Endothelial cell of umbilical vein (primary cell): Measurements from ENCODE around the gene AKT2. TPM values are rescaled to one million over a fixed set of nuclear protein-coding genes. Genes with fewer than 3 reads are reported as not detected.

ENCODE experiments used
- BruUV-seq: library from RNA; stranded (reverse); fragments of 400-500 nt; replicated peaks from 2 replicates; lab custom pipeline; 2021; lab: Mats Ljungman, UMichigan
- CTCF ChIA-PET: fragments of 300-600, 350-600 bp; sonication (Branson Sonifier 250); formaldehyde crosslinking; loops from one replicate; lab custom pipeline; 2021; ENCODE audit warnings: antibody characterized with exemption, inconsistent platforms; lab: Charles Lee
- POLR2A ChIA-PET: fragments of 300-600, 350-600 bp; sonication (Branson Sonifier 250); formaldehyde crosslinking; loops from one replicate; lab custom pipeline; 2021; ENCODE audit warnings: antibody characterized with exemption, inconsistent platforms; lab: Charles Lee
- DNase-seq: peaks from one replicate; pipeline ENCODE4 v3.0.0-alpha.2; 2011; ENCODE audit warnings: low read depth, low spot score
- FAIRE-seq: peaks from 2 replicates; lab custom pipeline; 2011; peaks lifted over from hg19 to GRCh38; lab: Jason Lieb, UNC
- H2AFZ ChIP-seq: 2 replicates; pipeline ENCODE4 v1.6.0; 2012; ENCODE audit warnings: low read depth, low read length, control low read depth, inconsistent platforms
- H3K27ac ChIP-seq: 2 replicates; pipeline ENCODE4 v1.5.1; 2011; ENCODE audit warnings: low read depth, mild to moderate bottlenecking, control low read depth, low read length, moderate library complexity; ENCODE audit not compliant: insufficient read depth
- H3K27me3 ChIP-seq, 2 experiments: 2 replicates each; pipeline versions ENCODE4 v1.6.0 to v1.6.1; 2011; ENCODE audit warnings: low read length in 2 of 2, mixed read lengths in 1 of 2; ENCODE audit not compliant: control insufficient read depth in 2 of 2, insufficient read depth in 2 of 2
- H3K36me3 ChIP-seq, 2 experiments: 2 replicates in 1 of 2; 3 replicates in 1 of 2; pipeline ENCODE4 v1.5.1; 2011; ENCODE audit warnings: low read length in 2 of 2, mild to moderate bottlenecking in 1 of 2, moderate library complexity in 1 of 2; ENCODE audit not compliant: control insufficient read depth in 2 of 2, insufficient read depth in 2 of 2; ENCODE audit errors: extremely low read depth in 1 of 2
- H3K4me1 ChIP-seq: 3 replicates; pipeline ENCODE4 v1.5.1; 2011; ENCODE audit warnings: mild to moderate bottlenecking, low read length; ENCODE audit not compliant: control insufficient read depth, insufficient read depth; ENCODE audit errors: extremely low read depth
- H3K4me2 ChIP-seq: 2 replicates; pipeline ENCODE4 v1.6.1; 2011; ENCODE audit warnings: low read length, control low read depth, mixed read lengths; ENCODE audit not compliant: insufficient read depth
- H3K4me3 ChIP-seq, 3 experiments: fragments of 200-600 bp in 1 of 3; sonication (generic), shearing (Covaris generic) in 1 of 3; replicated peaks in 1 of 3; 2 replicates each; pipeline ENCODE4 v1.5.1; 2011 to 2016; ENCODE audit warnings: control low read depth in 3 of 3, low read length in 3 of 3, mild to moderate bottlenecking in 2 of 3, inconsistent platforms in 1 of 3, low read depth in 1 of 3, moderate library complexity in 1 of 3; ENCODE audit not compliant: insufficient read depth in 1 of 3
- H3K79me2 ChIP-seq: 2 replicates; pipeline ENCODE4 v1.6.0; 2012; ENCODE audit warnings: low read length, inconsistent platforms; ENCODE audit not compliant: control insufficient read depth, insufficient read depth
- H3K9ac ChIP-seq: replicated peaks from 2 replicates; pipeline ENCODE3; 2011; ENCODE audit warnings: low read length, control low read depth; ENCODE audit not compliant: insufficient read depth; ENCODE audit errors: extremely low read depth
- H3K9me1 ChIP-seq: replicated peaks from 3 replicates; pipeline ENCODE4 v1.6.0; 2011; ENCODE audit warnings: mild to moderate bottlenecking, low read length; ENCODE audit not compliant: control insufficient read depth, insufficient read depth; ENCODE audit errors: extremely low read depth
- H3K9me3 ChIP-seq: replicated peaks from 2 replicates; pipeline ENCODE4 v1.5.1; 2012; ENCODE audit warnings: low read length, inconsistent platforms; ENCODE audit not compliant: control insufficient read depth, insufficient read depth
- H4K20me1 ChIP-seq: replicated peaks from 2 replicates; pipeline ENCODE3; 2011; ENCODE audit warnings: mild to moderate bottlenecking, low read length; ENCODE audit not compliant: control insufficient read depth, insufficient read depth; ENCODE audit errors: extremely low read depth
- CTCF ChIP-seq, 2 donors: IDR thresholded peaks; 1 replicate in 1 of 2; 2 replicates in 1 of 2; pipeline ENCODE4 v1.5.1; 2011; ENCODE audit warnings: low read length in 2 of 2, mild to moderate bottlenecking in 2 of 2, moderate library complexity in 2 of 2, control low read depth in 1 of 2, inconsistent platforms in 1 of 2, low read depth in 1 of 2; ENCODE audit not compliant: insufficient read depth in 1 of 2; ENCODE audit errors: extremely low read depth in 1 of 2
- EZH2 ChIP-seq: IDR thresholded peaks from 2 replicates; pipeline ENCODE4 v1.6.1; 2012; ENCODE audit warnings: borderline replicate concordance, low read depth, mild to moderate bottlenecking, moderate library complexity, low read length, inconsistent platforms; ENCODE audit not compliant: severe bottlenecking
- FOS ChIP-seq: IDR thresholded peaks from 2 replicates; pipeline ENCODE4 v1.6.1; 2011; ENCODE audit warnings: mild to moderate bottlenecking, low read length, moderate library complexity, borderline replicate concordance; ENCODE audit not compliant: insufficient read depth
- GATA2 ChIP-seq: IDR thresholded peaks from 2 replicates; pipeline ENCODE4 v1.7.0; 2011; ENCODE audit warnings: low read depth, mild to moderate bottlenecking, moderate library complexity, mixed read lengths, low read length; ENCODE audit not compliant: insufficient read length, insufficient read depth
- JUN ChIP-seq: IDR thresholded peaks from 2 replicates; pipeline ENCODE4 v1.6.1; 2011; ENCODE audit warnings: borderline replicate concordance, low read depth; ENCODE audit not compliant: insufficient read length, insufficient read depth
- MYC ChIP-seq: IDR thresholded peaks from one replicate; pipeline ENCODE4 v1.6.1; 2011; ENCODE audit warnings: mild to moderate bottlenecking, low read depth, low read length
- POLR2A ChIP-seq: IDR thresholded peaks from 2 replicates; pipeline ENCODE4 v1.6.1; 2012; ENCODE audit warnings: low read depth, mild to moderate bottlenecking, control low read depth, low read length
- POLR2AphosphoS5 ChIP-seq: IDR thresholded peaks from 2 replicates; pipeline ENCODE4 v1.6.1; 2012; ENCODE audit warnings: low read depth, mild to moderate bottlenecking, control low read depth, low read length, moderate library complexity; ENCODE audit not compliant: insufficient read depth
- dilution Hi-C: fragments of 300-500 bp; cut with MboI; formaldehyde crosslinking; loops from one replicate; pipeline ENCODE4 v1.15.0; 2019; ENCODE audit warnings: low sequenced_read_pairs; ENCODE audit not compliant: extremely low pct_ligation_motif_present
- intact Hi-C: fragments of 100-400 bp; cut with micrococcal nuclease; formaldehyde crosslinking; loops from one replicate; pipeline ENCODE4 v1.10.0; 2022
- polyA plus RNA-seq, 4 experiments: library from polyadenylated mRNA; depleted of rRNA in 3 of 4; stranded (reverse) in 3 of 4; unstranded in 1 of 4; fragments of >200 nt; gene quantifications; 2 replicates each; pipeline versions ENCODE4 v1.2.1 to v1.2.3, GENCODE V29; 2011 to 2012; ENCODE audit warnings: missing spikeins in 1 of 4
- total RNA-seq: library from RNA; stranded (reverse); gene quantifications from 2 replicates; pipeline ENCODE4 v1.2.3, GENCODE V29; 2021
- TF ChIP-seq, protein P1 (sequence below): IDR thresholded peaks from 2 replicates; pipeline ENCODE4 v1.6.1; 2011; ENCODE audit not compliant: insufficient read depth, insufficient read length

Gene AKT2
- total and polyA plus RNA-seq, 2 donors (not counting 3 experiments of a cell fraction or from before 2014, with no cell fraction given): 65.2 to 69.8 TPM

DNA sequence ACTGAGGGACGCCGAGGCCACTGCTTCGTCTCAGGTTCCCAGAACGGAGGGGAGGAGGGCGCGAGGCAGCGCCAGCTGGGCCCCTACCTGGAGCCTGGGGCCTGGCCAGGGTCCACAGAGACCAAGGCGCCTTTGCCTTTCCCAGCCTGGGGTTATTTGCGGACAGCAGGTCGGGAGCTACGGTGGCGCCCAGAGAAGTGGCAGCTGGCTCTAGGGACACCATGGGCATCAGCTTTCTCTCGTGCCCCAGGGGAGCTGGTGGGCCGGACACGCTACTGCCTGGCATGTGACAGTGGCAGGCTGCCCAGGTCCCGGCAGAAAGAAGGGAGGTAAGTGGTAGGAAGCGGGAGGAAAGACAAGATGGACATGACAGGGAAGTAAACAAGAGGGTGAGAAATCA, 19.0 kb downstream of the AKT2 start:
- Histone ChIP-seq H3K27ac (no peak overlapping the region), H2AFZ (no peak overlapping the region), H3K4me2 (no peak overlapping the region), H3K4me3 (no peak overlapping the region), H3K27me3 (no peaks in the 10 kb centered on the region), H3K9me1 (no peaks in the 10 kb centered on the region), H3K9ac (no peak overlapping the region), H3K36me3 (peaks cover 2 to 9% of the 10 kb centered on the region in 2 experiments), H4K20me1 (no peaks in the 10 kb centered on the region), H3K9me3 (no peaks in the 10 kb centered on the region), H3K79me2 (peaks cover 41% of the 10 kb centered on the region), H3K4me1 (no peaks in the 10 kb centered on the region)
- no TSS peak for BruUV-seq
- FAIRE-seq: no peak
- no peak for DNase-seq
- CTCF ChIA-PET: no interaction called here
- intact Hi-C loops (no loop called here), dilution Hi-C loops (no loop called here)
- TF ChIP-seq EZH2 (no peak), JUN (no peak), POLR2A (no peak), CTCF (IDR thresholded peaks at IDR 0.05; ENCODE audit: extremely low read depth in 1 of 2, insufficient read depth in 1 of 2, low read depth in 1 of 2, low read length in 2 of 2) (no peak), POLR2AphosphoS5 (no peak), GATA2 (no peak), FOS (no peak), MYC (no peak)
- TF ChIP-seq, protein P1, sequence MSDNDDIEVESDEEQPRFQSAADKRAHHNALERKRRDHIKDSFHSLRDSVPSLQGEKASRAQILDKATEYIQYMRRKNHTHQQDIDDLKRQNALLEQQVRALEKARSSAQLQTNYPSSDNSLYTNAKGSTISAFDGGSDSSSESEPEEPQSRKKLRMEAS: no peak
- POLR2A ChIA-PET: no interaction called here
